DMS 273 (cell line): Measurements from ENCODE around the gene ZBED4.

ENCODE experiments used
- DNase-seq: peaks from one replicate; lab custom pipeline; 2025; ENCODE audit not compliant: unreplicated experiment; lab: John Stamatoyannopoulos, UW

Gene ZBED4

DNA sequence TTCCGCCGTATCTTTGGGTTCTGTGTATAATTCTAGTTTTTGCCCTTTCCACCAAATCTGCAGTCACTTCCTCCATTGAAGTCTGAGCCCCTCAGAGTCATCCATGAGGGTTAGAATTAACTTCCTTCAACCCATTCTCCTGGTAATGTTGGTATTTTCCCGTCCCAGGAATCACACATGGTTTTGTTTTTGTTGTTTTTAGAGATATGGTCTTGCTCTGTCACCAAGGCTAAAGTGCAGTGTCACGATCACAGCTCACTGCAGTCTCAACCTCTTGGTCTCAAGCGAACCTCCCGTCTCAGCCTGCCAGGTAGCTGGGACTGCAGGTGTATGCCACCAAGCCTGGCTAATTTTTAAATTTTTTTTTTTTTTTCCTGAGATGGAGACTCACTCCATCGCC, 18.7 kb downstream of the ZBED4 start:
- DNase-seq, result no peak

DNA sequence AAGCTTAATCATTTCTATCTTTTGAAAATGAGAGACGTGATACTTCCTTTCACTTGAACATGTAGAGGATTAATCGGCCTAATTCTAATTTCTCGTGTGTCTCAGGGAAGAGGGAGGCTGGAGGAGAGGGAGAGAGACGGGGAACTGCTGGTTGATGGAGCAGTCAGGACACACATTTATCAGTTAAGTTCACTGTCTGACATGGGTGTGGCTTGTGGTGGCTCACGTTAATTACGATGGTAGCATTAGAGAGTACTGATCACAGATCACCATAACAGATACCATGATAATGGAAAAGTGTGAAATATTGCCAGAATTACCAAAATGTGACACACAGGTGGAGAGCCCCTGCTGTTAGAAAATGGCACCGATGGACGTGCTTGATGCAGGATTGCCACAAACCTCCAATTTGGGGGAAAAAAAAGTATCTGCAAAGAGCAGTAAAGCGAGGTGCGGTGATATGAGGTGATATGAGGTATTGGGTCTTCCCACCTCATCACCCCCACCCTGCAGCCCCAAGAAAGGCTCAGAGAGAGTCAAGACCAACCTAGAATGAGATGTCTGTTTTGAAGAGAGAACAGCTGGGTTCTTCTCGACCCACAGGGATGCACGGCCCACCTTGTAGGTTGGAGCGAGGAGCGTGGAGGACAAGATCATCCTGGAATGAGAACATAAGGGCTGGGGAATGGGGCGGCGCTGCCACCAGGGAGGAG, 19.7 kb downstream of the ZBED4 start:
- DNase-seq, result no peak

DNA sequence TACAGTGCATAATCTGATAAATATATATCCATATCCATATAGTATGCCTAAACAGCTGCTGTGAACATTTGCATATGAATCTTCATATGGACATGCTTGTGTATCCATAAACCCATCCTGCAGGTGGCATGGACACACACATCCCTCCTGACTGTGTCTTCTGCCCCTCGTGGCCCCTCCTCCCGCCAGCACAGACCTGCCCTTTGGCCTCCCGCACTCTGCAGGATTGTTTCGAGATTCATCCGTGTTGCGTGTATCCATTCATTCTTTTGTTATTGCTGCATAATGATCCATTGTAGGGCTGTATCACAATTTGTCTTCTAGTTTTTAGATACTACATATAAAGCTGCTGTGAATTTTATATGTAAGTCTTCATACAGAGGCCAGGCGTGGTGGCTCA, 24.0 kb downstream of the ZBED4 start:
- DNase-seq, result no peak

DNA sequence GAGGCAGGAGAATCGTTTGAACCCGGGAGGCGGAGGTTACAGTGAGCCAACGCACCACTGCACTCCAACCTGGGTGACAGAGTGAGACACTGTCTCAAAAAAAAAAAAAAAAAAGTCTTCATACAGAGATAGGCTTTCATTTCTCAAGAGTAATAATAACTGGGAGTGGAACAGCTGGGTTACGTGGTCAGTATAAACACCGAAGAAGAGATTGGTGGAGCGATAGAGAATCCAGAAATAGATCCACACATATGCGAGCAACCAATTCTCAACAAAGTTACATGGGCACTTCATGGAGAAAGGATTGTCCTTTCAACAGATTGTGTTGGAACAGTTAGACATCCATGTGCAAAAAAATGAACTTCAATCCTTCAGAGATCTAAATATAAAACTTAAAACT, 24.6 kb downstream of the ZBED4 start:
- no peak for DNase-seq

DNA sequence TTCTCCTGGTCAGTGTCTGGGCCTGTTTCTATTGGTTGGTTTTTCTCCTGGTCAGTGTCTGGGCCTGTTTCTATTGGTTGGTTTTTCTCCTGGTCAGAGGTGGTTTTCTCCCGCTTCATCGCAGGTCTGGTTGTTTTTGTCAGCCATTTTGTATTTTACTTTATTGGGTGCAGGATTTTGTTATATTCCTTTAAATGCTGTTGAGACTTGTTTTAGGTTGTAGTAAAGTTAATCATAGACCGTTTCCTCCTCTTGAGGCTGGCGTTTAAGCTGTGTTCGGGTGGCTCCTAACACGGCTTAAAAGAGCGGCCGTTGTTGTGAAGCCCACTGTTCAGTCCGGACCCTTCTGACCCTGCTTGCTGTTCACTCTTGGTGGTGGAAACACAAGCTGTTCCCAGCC, 26.2 kb downstream of the ZBED4 start:
- DNase-seq, result no peak

DNA sequence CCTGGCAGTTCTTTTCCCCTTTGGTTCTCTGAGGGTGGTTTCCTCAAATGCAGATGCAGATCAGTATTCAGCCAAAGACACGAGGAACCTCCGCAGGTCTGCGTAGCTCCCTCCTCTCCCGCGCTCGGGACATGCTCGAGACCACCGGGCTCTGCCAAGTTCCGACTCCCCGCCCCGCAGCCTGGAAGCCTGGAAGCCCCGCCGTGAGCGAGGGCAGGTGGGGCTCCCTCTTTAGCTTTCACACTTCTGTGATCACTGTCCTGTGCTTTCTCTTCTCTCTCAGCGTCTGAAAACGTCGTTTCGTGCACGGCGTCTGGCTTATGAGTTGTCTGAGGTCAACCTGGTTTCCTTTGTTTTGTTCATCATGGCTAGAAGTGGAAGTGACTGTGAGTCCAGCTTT, 26.6 kb downstream of the ZBED4 start:
- DNase-seq, result no peak

DNA sequence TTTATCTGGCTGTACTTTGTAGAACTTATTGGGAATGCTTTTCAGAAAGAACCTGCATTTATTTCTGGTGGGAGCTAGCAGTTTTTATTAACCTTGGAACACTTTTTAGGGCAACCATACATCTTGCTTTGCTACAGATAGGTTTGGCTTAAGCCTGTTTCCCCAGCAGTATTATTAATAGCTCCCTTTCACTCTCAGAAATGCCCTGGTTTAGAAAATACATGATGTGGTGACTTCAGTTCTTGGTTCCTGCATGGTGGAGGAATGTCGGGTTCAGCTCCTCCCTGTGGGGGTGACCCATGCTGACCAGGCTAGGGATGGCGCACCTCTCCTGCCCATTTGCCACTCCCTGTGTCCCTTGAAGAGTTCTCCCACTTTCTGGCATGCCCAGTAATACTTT, 28.2 kb downstream of the ZBED4 start:
- no peak for DNase-seq

DNA sequence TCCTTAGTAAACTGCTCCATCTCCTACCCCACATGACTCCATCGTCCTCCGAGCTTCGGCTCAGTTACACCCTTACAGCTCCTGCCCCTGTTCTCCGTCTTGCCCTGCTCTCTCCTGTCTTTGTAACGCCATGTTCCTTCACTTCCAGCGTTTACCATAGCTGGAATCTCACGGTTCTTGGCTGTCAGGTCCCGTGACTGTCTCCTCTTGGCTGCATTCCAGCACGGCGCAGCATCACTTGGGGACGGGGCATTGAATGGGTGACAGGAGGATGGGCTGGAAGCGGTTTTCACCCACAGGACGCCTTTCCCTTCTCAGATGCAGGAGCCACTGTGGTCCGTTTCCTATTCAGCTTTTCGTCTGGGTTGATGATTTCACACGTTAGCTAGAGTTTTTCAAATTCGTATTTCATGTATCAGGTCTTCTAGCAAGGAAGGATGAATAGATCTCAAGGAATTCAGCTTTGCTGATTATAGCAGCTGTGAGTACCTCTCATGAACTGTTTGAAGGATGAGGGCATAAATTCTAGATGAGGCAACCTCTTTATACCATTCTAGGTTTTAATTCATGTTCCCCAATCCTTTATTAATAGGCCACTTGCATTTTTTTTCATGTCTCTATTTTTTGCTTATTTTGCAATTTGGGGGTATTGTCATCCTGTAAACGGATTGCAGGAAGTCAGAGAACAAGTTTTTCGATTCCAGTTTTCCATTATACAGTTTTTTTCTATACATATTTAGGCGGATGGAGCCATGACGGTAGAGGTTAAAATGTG, 29.1 kb downstream of the ZBED4 start:
- no peak for DNase-seq

DNA sequence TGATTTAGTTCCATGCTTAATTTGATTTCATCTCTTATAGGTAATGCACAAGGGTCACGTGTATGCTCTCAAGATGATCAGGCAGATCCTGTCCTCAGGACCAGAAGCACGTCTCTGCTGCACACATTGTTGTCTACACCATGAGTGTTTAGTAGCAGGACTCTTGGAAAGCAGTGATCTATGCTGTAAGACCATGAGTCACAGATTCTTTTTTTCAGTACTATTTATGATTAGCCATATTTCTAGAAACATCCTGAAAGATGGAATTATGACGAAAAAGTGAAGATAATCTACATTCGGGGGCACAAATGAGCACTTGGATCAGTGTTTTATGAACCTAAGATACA, 29.6 kb downstream of the ZBED4 start:
- DNase-seq, result no peak

DNA sequence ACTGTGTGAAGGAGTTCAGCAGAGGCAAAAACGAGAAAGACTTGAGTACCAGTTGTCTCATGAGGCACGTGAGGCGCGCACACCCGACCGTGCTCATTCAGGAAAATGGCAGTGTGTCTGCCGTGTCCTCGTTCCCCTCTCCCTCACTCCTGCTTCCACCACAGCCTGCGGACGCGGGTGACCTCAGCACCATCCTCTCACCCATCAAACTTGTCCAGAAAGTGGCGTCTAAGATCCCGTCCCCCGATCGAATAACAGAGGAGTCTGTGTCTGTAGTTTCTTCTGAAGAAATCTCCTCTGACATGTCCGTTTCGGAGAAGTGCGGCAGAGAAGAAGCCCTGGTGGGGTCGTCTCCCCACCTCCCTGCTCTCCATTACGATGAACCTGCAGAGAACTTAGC, 30.4 kb downstream of the ZBED4 start:
- DNase-seq, result no peak

DNA sequence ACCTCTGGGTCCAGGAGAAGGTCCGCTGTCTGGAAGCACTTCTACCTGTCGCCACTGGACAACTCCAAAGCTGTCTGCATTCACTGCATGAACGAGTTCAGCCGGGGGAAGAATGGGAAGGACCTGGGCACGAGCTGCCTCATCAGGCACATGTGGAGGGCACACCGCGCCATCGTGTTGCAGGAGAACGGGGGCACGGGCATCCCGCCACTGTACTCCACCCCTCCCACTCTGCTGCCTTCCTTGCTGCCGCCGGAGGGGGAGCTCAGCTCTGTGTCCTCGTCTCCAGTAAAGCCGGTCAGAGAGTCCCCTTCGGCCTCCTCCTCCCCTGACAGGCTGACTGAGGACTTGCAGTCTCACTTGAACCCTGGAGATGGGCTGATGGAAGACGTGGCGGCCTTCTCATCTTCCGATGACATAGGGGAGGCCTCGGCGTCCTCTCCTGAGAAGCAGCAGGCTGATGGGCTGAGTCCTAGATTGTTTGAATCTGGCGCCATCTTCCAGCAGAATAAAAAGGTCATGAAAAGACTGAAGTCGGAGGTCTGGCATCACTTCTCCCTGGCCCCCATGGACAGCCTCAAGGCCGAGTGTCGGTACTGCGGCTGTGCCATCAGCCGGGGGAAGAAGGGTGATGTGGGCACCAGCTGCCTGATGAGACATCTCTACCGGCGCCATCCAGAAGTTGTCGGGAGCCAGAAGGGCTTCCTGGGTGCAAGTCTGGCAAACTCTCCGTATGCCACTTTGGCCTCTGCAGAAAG, 31.0 kb downstream of the ZBED4 start:
- no peak for DNase-seq

DNA sequence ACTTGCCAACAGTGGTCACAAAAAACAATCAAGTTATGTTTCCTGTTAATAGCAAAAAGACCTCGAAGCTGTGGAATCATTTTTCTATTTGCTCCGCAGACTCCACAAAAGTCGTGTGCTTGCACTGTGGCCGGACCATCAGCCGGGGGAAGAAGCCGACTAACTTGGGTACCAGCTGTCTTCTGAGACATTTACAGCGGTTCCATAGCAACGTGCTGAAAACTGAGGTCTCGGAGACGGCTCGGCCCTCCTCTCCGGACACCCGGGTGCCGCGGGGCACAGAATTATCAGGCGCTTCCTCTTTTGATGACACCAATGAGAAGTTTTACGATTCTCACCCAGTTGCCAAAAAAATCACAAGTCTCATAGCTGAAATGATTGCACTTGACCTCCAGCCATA, 31.6 kb downstream of the ZBED4 start:
- DNase-seq, result no peak

DNA sequence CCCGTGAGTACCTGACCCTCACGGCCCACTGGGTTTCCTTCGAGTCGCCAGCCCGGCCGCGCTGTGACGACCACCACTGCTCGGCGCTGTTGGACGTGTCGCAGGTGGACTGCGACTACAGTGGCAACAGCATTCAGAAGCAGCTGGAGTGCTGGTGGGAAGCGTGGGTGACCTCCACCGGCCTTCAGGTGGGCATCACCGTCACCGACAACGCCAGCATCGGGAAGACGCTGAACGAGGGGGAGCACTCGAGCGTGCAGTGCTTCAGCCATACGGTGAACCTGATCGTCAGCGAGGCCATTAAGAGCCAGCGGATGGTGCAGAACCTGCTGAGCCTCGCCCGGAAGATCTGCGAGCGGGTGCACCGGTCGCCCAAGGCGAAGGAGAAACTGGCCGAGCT, 32.2 kb downstream of the ZBED4 start:
- no peak for DNase-seq

DNA sequence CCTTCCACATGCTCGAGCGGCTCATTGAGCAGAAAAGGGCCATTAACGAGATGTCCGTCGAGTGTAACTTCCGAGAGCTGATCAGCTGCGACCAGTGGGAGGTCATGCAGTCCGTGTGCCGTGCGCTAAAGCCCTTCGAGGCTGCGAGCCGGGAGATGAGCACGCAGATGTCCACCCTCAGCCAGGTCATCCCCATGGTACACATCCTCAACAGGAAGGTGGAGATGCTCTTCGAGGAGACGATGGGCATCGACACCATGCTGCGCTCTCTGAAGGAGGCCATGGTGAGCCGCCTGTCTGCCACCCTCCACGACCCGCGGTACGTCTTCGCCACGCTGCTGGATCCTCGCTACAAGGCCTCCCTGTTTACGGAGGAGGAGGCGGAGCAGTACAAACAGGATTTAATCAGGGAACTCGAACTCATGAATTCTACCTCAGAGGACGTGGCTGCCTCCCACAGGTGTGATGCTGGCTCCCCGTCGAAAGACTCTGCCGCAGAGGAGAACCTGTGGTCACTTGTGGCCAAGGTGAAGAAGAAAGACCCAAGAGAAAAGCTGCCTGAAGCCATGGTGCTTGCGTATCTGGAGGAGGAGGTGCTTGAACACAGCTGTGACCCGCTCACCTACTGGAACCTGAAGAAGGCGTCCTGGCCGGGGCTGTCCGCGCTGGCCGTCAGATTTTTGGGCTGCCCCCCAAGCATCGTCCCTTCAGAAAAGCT, 32.9 kb downstream of the ZBED4 start:
- DNase-seq, result no peak

DNA sequence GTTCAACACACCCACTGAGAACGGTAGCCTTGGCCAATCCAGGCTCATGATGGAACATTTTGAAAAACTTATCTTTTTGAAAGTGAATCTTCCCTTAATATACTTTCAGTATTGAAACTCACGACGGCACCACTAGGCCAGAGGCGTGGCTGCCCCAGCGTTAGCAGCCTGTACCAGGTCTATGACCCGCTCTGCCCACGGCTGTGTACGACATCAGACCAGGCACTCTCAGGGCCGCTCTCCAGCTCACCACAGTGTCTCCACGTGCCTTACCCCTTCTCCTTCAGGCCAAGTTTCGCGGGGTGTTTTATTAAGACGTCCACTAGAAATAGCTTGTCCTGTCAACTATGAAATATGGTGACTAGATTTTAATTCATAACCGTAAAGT, 33.4 kb downstream of the ZBED4 start:
- DNase-seq, result no peak

DNA sequence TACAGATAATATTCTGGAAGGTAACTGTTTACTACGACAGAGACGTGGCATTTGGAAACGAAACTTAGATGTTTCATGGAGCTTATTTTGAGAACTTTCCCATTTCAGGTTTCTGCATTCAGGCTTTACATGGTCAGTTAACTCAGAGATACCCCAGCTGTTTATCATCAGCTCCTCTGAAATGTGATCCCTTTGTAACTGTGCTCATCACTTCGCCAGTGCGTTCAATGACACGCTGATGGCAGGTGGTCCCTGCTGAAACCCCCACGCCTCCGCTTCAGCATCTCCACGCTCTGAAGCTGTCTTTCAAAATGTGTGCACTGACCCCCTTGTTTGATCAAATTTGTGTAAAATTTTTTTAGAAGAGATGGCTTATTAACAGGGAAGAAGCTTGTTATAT, 34.1 kb downstream of the ZBED4 start:
- DNase-seq, result no peak

DNA sequence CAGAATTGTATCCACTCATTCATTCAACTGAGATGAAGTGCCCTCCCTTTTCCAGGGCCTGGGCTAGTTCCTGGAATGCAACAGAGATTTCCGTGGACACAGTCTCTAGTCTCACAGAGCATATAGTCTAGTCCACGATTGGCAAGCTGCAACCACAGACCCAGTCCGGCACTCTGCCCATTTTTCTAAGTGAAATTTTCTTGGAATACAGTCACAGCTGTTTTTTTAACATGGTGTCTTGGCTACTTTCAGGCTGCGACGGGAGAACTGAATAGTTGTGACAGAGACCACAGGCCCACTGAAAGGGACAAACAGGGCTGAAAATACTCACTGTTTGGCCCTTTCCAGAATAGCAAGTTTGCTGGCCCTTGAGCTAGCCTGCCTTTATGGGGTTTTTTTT, 35.4 kb downstream of the ZBED4 start:
- DNase-seq, result no peak

DNA sequence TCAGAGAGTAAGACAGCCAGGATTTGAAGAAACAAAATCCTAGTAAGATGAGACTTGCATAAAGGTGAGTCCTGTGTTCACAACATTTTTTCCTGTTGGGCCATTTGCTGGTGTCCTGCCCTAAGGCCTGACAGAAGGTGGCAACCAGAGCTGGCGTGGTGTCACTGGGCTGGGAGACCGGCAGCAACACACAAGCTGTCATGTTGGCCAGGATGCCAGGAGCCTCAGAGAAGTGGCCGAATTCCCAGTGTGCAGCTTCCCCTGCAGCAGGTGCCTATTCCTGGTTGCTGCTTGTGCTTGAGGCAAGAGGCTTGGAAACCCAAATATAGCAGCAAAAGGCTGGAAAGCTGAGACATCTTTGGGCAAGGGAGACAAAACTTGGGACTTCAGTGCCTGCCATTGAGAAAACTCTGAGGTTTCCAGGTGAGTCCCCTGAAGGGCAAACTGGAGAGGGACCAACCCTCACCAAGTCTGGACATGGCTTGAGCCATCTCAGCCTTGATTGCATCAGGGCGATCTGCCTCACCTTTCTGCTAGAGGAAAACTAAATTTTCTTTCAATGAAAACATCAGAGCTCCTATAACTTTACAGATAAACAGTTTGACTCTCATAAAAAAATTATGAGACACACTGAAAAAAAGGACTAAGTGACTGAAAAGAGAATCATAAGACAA, 38.7 kb downstream of the ZBED4 start:
- peak; percentile 49 for DNase-seq

DNA sequence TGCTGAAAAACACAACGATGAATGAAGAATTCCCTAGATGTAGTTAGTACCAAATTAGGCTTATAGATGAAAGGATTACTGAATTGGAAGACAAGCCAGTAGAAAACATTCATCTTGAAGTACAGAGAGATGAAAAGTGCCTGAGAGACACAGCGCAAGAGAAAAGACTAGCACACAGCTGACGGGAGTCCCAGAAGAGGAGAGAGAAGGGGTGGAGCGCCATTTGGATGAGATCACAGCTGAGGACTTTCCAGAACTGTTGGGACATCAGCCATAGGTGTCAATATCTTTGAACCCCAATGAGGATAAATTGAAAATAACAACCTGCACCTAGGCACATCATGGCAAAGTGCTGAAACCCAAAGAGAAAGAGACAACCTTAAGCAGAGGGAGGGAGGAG, 39.4 kb downstream of the ZBED4 start:
- DNase-seq, result no peak

DNA sequence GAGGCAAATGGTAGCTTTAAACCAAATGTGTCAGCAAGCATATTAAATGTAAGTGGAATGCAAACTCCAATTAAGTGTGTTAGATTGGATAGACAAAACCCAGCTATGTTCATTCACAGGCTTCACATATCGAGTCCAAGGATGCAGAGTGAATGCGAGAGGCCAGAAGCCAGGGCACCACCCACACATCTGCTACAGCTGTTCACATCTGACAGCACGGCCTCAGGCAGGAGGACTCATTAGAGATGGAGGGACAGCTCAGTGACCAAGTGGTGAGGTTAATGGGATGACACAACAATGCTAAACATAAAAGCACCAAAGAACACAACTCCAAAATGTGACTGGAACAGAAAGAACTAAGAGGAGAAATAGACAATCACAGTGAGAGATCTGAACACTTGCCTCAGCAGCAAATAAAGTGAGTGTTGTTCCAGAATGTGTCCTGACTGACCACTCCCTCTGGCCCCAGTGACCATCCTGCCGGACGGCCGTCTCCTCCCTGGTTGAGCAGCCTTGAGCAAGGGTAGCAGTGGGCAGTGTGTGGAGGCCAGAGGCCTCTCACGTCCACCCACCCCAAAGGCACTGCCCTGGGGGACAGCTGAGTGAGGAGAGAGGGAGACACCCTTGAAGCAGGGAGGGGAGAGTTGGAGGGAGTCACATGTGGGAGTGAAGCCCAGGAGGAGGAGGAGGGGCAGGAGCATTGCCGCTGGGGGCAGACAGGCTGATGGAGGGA, 40.8 kb downstream of the ZBED4 start:
- peak; percentile 21 for DNase-seq
